ENCODE results near the gene SNF8. TPM values are rescaled to one million over a fixed set of nuclear protein-coding genes. Genes with fewer than 3 reads are reported as not detected.
"Not testable (repeated sequence)": the region's sequence is repeated elsewhere in the genome, so short reads cannot be mapped to it uniquely, and the experiment has no call there.

The SNF8 gene
- total RNA-seq, 2 experiments from 2014 or later, result 73.0 to 101 TPM

DNA sequence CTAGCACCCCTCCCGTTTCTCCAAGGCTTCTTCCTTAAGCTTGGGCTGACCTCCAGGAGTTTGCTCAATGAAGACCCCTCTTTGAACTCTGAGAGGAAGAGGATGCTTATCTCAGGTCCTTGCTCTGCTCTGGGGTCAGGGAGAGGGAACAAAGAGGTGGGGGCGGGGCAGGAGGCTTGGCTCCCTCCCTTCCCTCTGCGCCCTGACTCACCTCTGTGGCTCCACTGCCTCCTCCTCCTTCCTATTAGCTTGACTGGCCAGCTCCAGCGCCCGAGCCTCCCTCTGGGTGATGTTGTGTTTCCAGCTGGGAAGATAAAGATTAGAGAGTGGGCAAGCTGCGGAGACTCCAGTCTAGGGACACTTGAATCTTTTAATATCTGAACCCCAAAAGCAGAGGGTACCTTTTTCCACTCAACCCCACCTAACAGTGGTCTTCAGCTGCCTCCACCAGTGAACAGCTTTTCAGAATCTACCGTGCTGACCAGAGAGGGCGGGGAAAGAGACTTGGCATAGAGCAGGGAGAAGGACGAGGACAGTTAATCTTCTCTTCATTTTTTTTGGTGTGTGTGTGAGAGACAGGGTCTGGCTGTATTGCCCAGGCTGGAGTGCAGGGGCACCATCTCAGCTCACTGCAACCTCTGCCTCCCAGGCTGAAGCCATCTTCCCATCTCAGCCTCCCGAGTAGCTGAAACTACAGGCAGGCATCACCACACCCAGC, 17.0 kb upstream of the SNF8 start:
- H3K4me1 Mint-ChIP-seq, result no peaks in the 10 kb centered on the region
- H3K4me3 Mint-ChIP-seq, result no peak overlapping the region
- no peaks in the 10 kb centered on the region for H3K36me3 Mint-ChIP-seq (ENCODE audit: low read depth)
- ChIA-PET POLR2A (no interaction called here), CTCF (interaction anchor here (0.6 to 1.5 kb wide), 2 partner anchors 9 to 25 kb away, joined by 3 to 4 read pairs; no protein-coding TSS in a partner anchor)
- no peak overlapping the region for H3K27ac Mint-ChIP-seq
- H3K27me3 Mint-ChIP-seq, result peaks cover 22% of the 10 kb centered on the region
- DNase-seq, result no peak
- no peaks in the 10 kb centered on the region for H3K9me3 Mint-ChIP-seq

- no peaks in the 10 kb centered on the region for H3K4me1 Mint-ChIP-seq
- H3K27ac Mint-ChIP-seq, result no peak overlapping the region
- no peaks in the 10 kb centered on the region for H3K36me3 Mint-ChIP-seq (ENCODE audit: low read depth)
- H3K27me3 Mint-ChIP-seq, result peaks cover 24% of the 10 kb centered on the region
- no peak overlapping the region for H3K4me3 Mint-ChIP-seq
- DNase-seq, result no peak
- ChIA-PET POLR2A (no interaction called here), CTCF (interaction anchor here (0.6 kb wide), 1 partner anchor 108 kb away, joined by 3 read pairs; no protein-coding TSS in a partner anchor)
- H3K9me3 Mint-ChIP-seq, result no peaks in the 10 kb centered on the region
These were observed 16.3 kb upstream of the SNF8 start for GRCh38 chr17:48960834-48961515.

DNA sequence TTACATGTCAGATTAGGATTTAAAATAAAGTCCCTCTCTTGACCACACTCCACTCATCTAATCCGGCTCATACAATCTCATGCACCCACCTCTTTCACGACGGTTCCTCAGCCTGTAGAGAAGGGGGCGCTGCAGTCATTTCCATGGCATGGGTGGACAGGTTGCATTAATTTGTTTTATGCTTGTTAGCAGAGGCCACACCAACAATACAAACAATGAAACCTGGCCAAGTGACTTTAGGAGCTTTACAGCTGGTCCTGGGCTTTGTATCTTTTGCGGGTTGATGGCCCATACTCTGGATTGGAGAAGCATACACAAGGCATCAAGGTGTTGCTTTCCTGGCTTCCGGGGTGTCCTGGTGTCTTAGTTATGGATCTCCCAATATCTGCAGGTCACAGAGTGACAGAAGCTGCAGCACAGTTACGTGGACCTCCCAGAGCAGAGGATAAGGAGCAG, 9.7 kb upstream of the SNF8 start:
- Mint-ChIP-seq H3K9me3 (no peaks in the 10 kb centered on the region), H3K4me1 (no peaks in the 10 kb centered on the region), H3K4me3 (no peak overlapping the region), H3K36me3 (ENCODE audit: low read depth) (no peaks in the 10 kb centered on the region), H3K27ac (no peak overlapping the region), H3K27me3 (peaks cover 8% of the 10 kb centered on the region)
- DNase-seq, result no peak
- POLR2A ChIA-PET, result no interaction called here
- CTCF ChIA-PET, result no interaction called here

DNA sequence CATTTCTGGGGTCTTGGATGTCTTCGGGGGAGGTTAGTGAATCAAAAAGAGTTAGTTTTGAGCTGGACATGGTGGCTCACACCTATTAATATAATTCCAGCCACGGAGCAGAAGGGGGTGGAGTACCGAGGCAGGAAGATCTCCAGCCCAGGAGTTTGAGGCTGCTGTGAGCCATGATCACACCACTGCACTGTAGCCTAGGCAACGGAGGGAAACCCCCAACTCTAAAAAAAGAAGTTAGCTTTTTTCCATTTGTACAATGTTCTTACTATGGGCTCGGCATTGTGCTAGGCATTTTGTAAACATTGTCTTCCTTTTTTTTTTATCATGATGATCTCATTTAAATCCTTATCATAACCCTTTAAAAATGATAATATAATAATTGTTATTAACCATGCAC, 8.3 kb upstream of the SNF8 start:
- Mint-ChIP-seq H3K9me3 (no peaks in the 10 kb centered on the region), H3K27me3 (peaks cover 5% of the 10 kb centered on the region), H3K27ac (no peak overlapping the region), H3K4me1 (no peaks in the 10 kb centered on the region), H3K4me3 (no peak overlapping the region), H3K36me3 (ENCODE audit: low read depth) (no peaks in the 10 kb centered on the region)
- ChIA-PET POLR2A (interaction anchor here (0.6 kb wide), 1 partner anchor 951 kb away, joined by 15 read pairs; no protein-coding TSS in a partner anchor), CTCF (interaction anchor here (0.9 to 1.3 kb wide), 2 partner anchors 9 to 13 kb away, joined by 3 to 4 read pairs; no protein-coding TSS in a partner anchor)
- DNase-seq, result no peak

- ChIA-PET CTCF (interaction anchor here (0.9 kb wide), 1 partner anchor 21 kb away, joined by 4 read pairs; no protein-coding TSS in a partner anchor), POLR2A (no interaction called here)
- Mint-ChIP-seq H3K36me3 (ENCODE audit: low read depth) (no peaks in the 10 kb centered on the region), H3K27me3 (peaks cover 5% of the 10 kb centered on the region), H3K9me3 (no peaks in the 10 kb centered on the region), H3K4me3 (no peak overlapping the region), H3K27ac (no peak overlapping the region), H3K4me1 (no peaks in the 10 kb centered on the region)
- no peak for DNase-seq
These were observed 6.9 kb upstream of the SNF8 start for GRCh38 chr17:48951572-48951971.

- CTCF ChIA-PET, result interaction anchor here (1.0 to 1.4 kb wide), 3 partner anchors 14 to 202 kb away, joined by 3 to 5 read pairs (median 3); no protein-coding TSS in a partner anchor
- Mint-ChIP-seq H3K36me3 (ENCODE audit: low read depth) (peaks cover 13% of the 10 kb centered on the region), H3K4me1 (peaks cover 25% of the 10 kb centered on the region), H3K4me3 (peak overlapping the region; percentile 100), H3K27ac (peak overlapping the region; percentile 100)
- not testable (repeated sequence) for H3K27me3 Mint-ChIP-seq, DNase-seq, H3K9me3 Mint-ChIP-seq
- POLR2A ChIA-PET, result interaction anchor here (0.9 kb wide), 1 partner anchor 47 kb away, joined by 4 read pairs; no protein-coding TSS in a partner anchor
These were observed 614 bp upstream of the SNF8 start for GRCh38 chr17:48945261-48945651.

DNA sequence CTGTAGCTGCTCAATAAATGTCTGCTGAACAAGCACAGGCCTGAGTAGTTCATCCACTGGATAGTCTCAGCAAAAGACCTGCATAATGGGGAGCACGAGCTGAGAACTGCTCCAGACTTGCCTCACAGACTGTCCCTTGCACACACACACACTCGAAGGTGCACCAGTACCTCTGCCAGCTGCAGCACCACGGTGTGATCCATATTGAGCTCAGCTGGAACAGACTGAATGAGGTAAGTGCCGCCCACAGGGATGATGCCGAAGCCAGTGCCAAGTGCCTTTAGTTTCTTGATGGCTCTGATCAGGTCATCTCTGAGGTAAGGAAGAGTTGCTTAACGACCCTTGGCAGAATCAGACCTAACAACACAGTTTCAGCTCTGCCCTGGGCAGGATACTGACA, 11.6 kb downstream of the SNF8 start:
- ChIA-PET CTCF (interaction anchor here (1.0 kb wide), 1 partner anchor 119 kb away, joined by 3 read pairs; no protein-coding TSS in a partner anchor), POLR2A (no interaction called here)
- Mint-ChIP-seq H3K27ac (no peak overlapping the region), H3K36me3 (ENCODE audit: low read depth) (peaks cover 62% of the 10 kb centered on the region), H3K27me3 (no peaks in the 10 kb centered on the region), H3K4me3 (no peak overlapping the region), H3K9me3 (no peaks in the 10 kb centered on the region), H3K4me1 (no peaks in the 10 kb centered on the region)
- DNase-seq, result no peak

DNA sequence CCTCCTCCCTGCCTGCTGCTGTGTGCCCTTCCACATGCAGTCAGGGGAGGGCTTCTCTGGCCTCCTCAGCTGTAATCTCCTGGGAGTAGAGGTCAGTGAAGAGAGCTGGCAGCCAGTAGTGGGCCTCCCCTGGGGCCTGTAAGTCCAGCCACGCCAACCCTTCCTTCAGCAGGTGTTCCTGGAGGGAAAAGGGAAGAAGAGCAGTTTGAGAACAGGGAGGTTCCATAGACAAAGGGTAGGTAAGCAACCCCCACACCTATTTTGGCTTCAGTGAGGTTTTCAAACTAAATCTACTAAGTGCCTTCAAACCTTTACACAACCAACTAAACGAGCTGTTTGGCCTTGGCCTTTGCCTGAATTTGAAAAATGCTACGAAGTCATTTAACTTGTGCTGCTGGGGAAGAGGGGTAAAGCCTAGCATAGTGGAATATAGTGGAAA, 14.2 kb downstream of the SNF8 start:
- Mint-ChIP-seq H3K4me3 (no peak overlapping the region), H3K27me3 (no peaks in the 10 kb centered on the region), H3K4me1 (no peaks in the 10 kb centered on the region), H3K36me3 (ENCODE audit: low read depth) (peaks cover 63% of the 10 kb centered on the region), H3K27ac (no peak overlapping the region), H3K9me3 (no peaks in the 10 kb centered on the region)
- POLR2A ChIA-PET, result no interaction called here
- CTCF ChIA-PET, result interaction anchor here (1.2 to 2.0 kb wide), 3 partner anchors 8 to 22 kb away, joined by 3 to 5 read pairs (median 4); partner anchors contain the start of gene SNF8
- DNase-seq, result no peak

DNA sequence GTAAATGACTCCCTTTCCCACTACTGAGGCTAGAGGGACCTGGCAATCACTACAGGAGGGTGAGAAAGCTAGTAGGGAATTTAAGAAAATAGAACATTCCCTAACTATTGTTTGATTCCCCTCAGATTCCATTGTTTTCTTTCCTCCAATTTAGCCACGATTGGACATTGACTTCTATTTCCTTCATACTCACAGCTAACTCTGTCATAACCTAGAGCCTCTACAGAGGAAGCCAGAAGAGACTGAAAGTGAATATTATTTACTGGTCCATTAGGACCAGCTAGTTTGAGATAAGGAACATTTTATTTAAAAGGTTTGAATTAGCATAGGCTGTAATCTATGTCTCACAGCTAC, 14.9 kb downstream of the SNF8 start:
- no peak overlapping the region for H3K27ac Mint-ChIP-seq

DNA sequence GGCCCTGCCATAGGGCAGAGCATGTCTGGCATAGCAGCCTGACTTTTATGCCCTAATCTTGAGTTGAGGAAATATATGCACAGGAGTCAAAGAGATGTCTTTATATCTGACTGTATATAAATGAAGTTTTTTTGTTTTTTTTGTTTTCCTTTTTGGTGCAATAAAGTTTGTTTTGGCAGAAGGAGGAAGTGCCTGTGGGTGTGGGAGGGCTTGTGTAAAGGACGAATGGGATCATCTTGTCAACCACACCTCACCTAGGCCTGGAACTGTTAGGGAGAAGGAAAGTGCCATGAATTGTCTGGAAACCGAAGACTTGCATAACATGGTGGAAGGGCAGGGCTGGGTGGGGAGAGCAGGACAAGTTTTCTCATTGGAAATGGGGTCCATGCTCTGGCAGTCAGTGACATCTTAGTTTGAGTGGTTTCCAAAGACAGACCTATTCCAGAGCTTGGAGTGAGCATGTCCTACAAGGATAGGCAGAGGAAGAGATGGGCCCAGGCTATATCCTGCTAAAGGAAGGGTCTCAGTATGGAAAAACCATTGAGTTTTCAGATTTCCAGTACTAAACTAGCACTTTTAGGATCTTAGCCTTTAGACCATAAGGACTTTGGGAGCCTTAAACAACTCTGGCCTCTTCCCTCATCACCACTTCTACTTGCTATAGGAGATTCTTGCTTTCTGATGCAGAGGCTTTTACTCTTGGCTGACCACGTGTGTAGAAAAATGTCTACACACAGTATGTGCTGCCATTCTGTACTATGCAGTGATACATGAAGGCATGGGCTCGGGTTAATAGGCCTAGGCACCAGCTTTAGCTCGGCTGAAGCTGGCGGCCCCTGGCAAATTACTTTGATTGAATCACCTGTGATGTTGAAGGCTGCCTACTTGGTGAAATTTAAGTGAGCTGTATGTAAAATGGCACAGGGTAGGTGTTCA, 15.5 kb downstream of the SNF8 start:
- POLR2A ChIA-PET, result no interaction called here
- H3K4me3 Mint-ChIP-seq, result no peak overlapping the region
- peaks cover 61% of the 10 kb centered on the region for H3K36me3 Mint-ChIP-seq (ENCODE audit: low read depth)

More for the DNA sequence above, 14.9 kb downstream of the SNF8 start:
- CTCF ChIA-PET, result interaction anchor here (1.2 to 1.7 kb wide), 2 partner anchors 9 to 22 kb away, joined by 3 to 4 read pairs; no protein-coding TSS in a partner anchor
- H3K27me3 Mint-ChIP-seq, result no peaks in the 10 kb centered on the region
- H3K9me3 Mint-ChIP-seq, result no peaks in the 10 kb centered on the region
- no peak for DNase-seq
- H3K4me1 Mint-ChIP-seq, result no peaks in the 10 kb centered on the region
- no peak overlapping the region for H3K4me3 Mint-ChIP-seq
- POLR2A ChIA-PET, result no interaction called here
- H3K36me3 Mint-ChIP-seq (ENCODE audit: low read depth), result peaks cover 61% of the 10 kb centered on the region

DNA sequence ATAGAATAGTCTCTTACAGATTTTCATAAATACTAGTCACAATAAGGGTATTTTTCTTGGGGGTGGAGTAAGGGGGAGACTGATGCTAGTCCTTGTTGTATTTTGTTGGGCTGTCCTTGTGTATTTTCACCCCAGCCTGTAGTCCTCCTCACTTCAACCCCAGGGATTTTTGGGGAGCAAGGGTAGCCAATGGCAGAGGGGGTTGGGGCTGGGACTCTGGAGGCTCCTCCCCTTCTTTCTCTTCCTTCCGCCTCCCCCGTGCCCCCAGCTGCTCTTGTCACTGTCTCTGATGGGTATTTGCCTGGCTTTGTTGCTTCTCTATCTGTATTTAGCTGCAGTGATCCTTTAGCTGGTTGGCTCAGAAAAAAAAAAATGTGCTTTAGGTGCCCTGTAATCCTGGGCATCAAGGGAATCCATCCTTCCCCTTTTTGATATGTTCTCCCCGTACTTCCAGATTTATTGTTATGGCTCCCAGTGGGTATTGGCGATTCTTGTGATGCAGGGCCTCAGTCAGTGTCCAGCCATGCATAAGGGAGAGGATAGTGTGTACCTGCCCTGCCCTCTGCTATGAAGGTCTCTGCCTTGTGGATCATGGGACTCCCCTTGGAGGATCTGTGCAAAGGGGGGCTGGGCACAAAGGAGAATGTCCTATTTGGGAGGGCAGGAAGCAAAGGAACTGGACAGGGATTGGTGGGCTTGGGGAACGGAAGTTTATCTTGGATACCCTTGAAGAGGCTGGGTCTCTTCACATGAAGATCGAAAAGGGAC, 16.5 kb downstream of the SNF8 start:
- H3K9me3 Mint-ChIP-seq, result no peaks in the 10 kb centered on the region
- CTCF ChIA-PET, result interaction anchor here (0.9 to 1.0 kb wide), 2 partner anchors 12 to 44 kb away, joined by 3 read pairs; no protein-coding TSS in a partner anchor
- no peak overlapping the region for H3K4me3 Mint-ChIP-seq
- POLR2A ChIA-PET, result no interaction called here
- peaks cover 65% of the 10 kb centered on the region for H3K36me3 Mint-ChIP-seq (ENCODE audit: low read depth)
- DNase-seq, result no peak
- no peaks in the 10 kb centered on the region for H3K27me3 Mint-ChIP-seq
- no peaks in the 10 kb centered on the region for H3K4me1 Mint-ChIP-seq
- H3K27ac Mint-ChIP-seq, result no peak overlapping the region

More for the DNA sequence above, 15.5 kb downstream of the SNF8 start:
- Mint-ChIP-seq H3K27me3 (no peaks in the 10 kb centered on the region), H3K4me1 (no peaks in the 10 kb centered on the region), H3K9me3 (no peaks in the 10 kb centered on the region), H3K27ac (no peak overlapping the region)
- CTCF ChIA-PET, result interaction anchor here (1.2 kb wide), 1 partner anchor 10 kb away, joined by 3 read pairs; no protein-coding TSS in a partner anchor
- no peak for DNase-seq

DNA sequence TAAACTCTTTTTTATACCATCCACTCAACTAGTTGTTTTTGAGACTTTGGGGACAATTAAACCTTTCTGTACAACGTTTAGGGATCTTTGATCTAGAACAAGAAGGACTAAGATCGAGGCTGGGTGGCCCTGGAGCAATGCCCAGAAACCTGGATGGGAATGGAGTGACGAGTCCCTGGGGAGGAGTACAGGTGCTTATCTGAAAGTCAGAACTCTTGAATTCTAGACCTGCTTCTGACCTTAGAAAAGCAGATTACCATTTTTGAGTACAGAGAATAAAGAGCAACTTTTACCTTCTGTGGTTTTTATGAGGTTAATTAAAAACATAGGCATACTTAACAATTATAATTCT, 18.7 kb downstream of the SNF8 start:
- Mint-ChIP-seq H3K9me3 (no peaks in the 10 kb centered on the region), H3K4me1 (no peaks in the 10 kb centered on the region), H3K27ac (peak overlapping the region; percentile 33), H3K27me3 (no peaks in the 10 kb centered on the region), H3K36me3 (ENCODE audit: low read depth) (peaks cover 63% of the 10 kb centered on the region), H3K4me3 (no peak overlapping the region)
- DNase-seq, result no peak
- CTCF ChIA-PET, result no interaction called here
- POLR2A ChIA-PET, result no interaction called here
